CD4-positive, CD25-positive, alpha-beta regulatory T cell (primary cell): ENCODE measurements around the gene PDIA6. TPM values are rescaled to one million over a fixed set of nuclear protein-coding genes. Genes with fewer than 3 reads are reported as not detected.

Source experiments
- ATAC-seq, 2 donors: fragments of 150-1000 bp; cut with Tn5 transposase; one replicate each; pipeline ENCODE4 v1.10.0; 2021; ENCODE audit warnings: low read depth in 2 of 2, moderate number of reproducible peaks in 2 of 2, moderate library complexity in 1 of 2
- DNase-seq, 3 donors: peaks; one replicate each; pipeline versions ENCODE4 v3.0.0 to v3.0.0-alpha.2; 2012 to 2022; ENCODE audit warnings: mixed read lengths in 1 of 3
- H3K27ac ChIP-seq: one replicate; pipeline ENCODE4 v1.7.0; 2013; ENCODE audit warnings: mild to moderate bottlenecking, low read length; ENCODE audit not compliant: insufficient read depth, poor library complexity, severe bottlenecking
- H3K27me3 ChIP-seq: one replicate; pipeline ENCODE4 v1.7.0; 2013; ENCODE audit warnings: low read length; ENCODE audit not compliant: control insufficient read depth, insufficient read depth
- H3K36me3 ChIP-seq: one replicate; pipeline ENCODE4 v1.7.0; 2013; ENCODE audit warnings: mild to moderate bottlenecking, low read length, moderate library complexity; ENCODE audit not compliant: control insufficient read depth, insufficient read depth
- H3K4me1 ChIP-seq: 2 replicates; pipeline ENCODE4 v1.7.0; 2013; ENCODE audit warnings: mild to moderate bottlenecking, low read length; ENCODE audit not compliant: insufficient read depth, control insufficient read depth, poor library complexity, severe bottlenecking
- H3K4me3 ChIP-seq: one replicate; pipeline ENCODE4 v1.7.0; 2013; ENCODE audit warnings: low read depth, mild to moderate bottlenecking, low read length, moderate library complexity
- H3K9me3 ChIP-seq, 2 experiments: 1 replicate in 1 of 2; 2 replicates in 1 of 2; pipeline ENCODE4 v1.7.0; 2013; ENCODE audit warnings: low read length in 2 of 2, mild to moderate bottlenecking in 1 of 2, moderate library complexity in 1 of 2; ENCODE audit not compliant: control insufficient read depth in 2 of 2
- H3K27ac Mint-ChIP-seq, 3 donors: one replicate each; pipeline ENCODE4 v1.8.0; 2020 to 2022; ENCODE audit warnings: mild to moderate bottlenecking in 3 of 3, mixed read lengths in 3 of 3, moderate library complexity in 2 of 3
- H3K27me3 Mint-ChIP-seq: one replicate; pipeline ENCODE4 v1.8.0; 2022; ENCODE audit warnings: mild to moderate bottlenecking, mixed read lengths
- H3K36me3 Mint-ChIP-seq: one replicate; pipeline ENCODE4 v1.8.0; 2020; ENCODE audit warnings: mixed read lengths
- H3K4me1 Mint-ChIP-seq, 4 donors: one replicate each; pipeline ENCODE4 v1.8.0; 2020 to 2022; ENCODE audit warnings: mixed read lengths in 4 of 4, mild to moderate bottlenecking in 1 of 4
- H3K4me3 Mint-ChIP-seq, 4 donors: one replicate each; pipeline ENCODE4 v1.8.0; 2020 to 2022; ENCODE audit warnings: mild to moderate bottlenecking in 4 of 4, mixed read lengths in 4 of 4, moderate library complexity in 3 of 4
- H3K9me3 Mint-ChIP-seq, 7 donors: one replicate each; pipeline ENCODE4 v1.8.0; 2020 to 2022; ENCODE audit warnings: mixed read lengths in 7 of 7, mild to moderate bottlenecking in 3 of 7, moderate library complexity in 2 of 7
- polyA plus RNA-seq, 4 donors: library from polyadenylated mRNA; unstranded; fragments of 300-500 nt; fragmentation: Illumina TruSeq; gene quantifications; one replicate each; pipeline ENCODE4 v1.2.3, GENCODE V29; 2021
- total RNA-seq: library from RNA; stranded (reverse); gene quantifications from one replicate; pipeline ENCODE4 v1.2.3, GENCODE V29; 2022

Gene PDIA6
- total and polyA plus RNA-seq, 5 donors from 2014 or later = 48.0 to 186 (median 116) TPM

DNA sequence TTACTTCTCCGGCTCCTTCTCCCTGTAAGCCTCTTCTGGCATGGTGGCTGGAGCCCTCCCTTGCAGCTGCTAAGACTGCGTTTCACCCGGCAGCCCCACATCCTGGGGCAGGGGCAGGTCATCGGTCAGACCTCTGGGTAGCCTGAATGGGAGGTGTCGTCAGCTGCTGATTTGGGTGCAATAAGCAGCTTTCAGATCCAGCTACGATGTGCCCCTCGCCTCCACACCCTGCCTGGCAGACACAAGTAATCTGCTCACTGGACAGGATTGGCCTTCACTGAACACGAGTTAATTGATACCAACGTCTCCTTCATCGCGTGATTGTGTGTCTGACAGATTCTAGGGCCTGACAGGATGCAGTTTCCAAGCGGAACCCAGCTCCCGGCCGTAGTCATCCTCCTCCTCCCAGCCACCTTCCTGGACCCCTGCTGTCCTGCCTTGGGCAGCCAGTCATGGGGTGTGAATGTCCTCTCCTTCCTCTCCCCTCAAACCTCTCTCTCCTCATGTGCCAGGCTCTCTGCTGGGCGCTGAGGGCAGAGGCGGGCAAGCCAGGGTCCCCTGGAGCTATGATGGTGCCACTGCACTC, 18.9 kb upstream of the PDIA6 start:
- H3K27me3 Mint-ChIP-seq = peaks cover 13% of the 10 kb centered on the region
- Histone ChIP-seq H3K4me1 (peaks cover 13% of the 10 kb centered on the region), H3K4me3 (no peak overlapping the region), H3K9me3 (no peaks in the 10 kb centered on the region), H3K27ac (no peak overlapping the region), H3K36me3 (no peaks in the 10 kb centered on the region), H3K27me3 (no peaks in the 10 kb centered on the region)
- no peak overlapping the region for H3K4me3 Mint-ChIP-seq
- ATAC-seq (no peak), DNase-seq (no peak)
- H3K36me3 Mint-ChIP-seq = no peaks in the 10 kb centered on the region
- H3K27ac Mint-ChIP-seq = peak overlapping the region in 1 of 3 donors; percentile 56
- H3K9me3 Mint-ChIP-seq = no peaks in the 10 kb centered on the region
- H3K4me1 Mint-ChIP-seq = peaks cover 0 to 14% (median 6%) of the 10 kb centered on the region in 4 donors

DNA sequence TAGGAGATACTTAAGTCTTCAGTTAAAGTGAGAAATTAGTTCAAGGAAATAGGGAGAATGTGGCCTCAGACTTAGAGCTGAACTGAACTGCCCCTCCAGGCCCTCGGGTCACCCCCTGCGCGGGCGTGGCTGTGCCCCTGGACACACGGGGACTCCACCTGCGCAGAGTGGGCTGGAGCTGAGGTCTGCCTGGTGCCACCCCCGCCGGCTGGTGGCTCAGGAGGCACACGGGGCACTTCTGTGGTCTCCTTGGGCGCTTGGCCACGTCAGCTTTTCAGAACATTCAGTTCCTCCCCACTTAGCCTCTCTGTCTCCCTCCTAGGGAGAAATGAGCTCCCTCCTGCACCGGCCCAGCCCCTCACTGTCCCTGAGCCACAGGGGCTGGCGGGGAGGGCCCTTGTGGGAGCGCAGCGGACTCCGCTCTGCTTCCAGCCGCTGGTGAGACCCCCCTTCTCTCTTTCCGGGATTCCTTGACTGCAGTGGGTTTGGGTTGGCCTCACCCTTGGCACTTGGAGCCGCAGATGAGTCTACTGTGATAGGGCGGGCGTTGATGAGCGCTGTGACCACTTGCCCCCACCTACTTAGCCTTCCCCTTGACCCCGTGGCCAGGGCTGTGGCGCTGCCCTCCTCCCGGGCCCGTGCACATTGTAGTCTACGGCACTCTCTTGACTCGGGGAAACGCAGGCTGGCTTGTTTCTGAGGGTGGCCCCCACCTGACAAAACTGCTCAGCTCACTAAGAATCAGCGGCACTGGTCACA, 18.2 kb upstream of the PDIA6 start:
- H3K27me3 Mint-ChIP-seq = peaks cover 19% of the 10 kb centered on the region
- no peaks in the 10 kb centered on the region for H3K9me3 ChIP-seq
- no peak overlapping the region for H3K4me3 ChIP-seq
- H3K4me1 ChIP-seq = peaks cover 13% of the 10 kb centered on the region
- no peak overlapping the region for H3K27ac Mint-ChIP-seq
- H3K27me3 ChIP-seq = no peaks in the 10 kb centered on the region
- H3K4me3 Mint-ChIP-seq = no peak overlapping the region
- H3K36me3 Mint-ChIP-seq = no peaks in the 10 kb centered on the region
- ATAC-seq (no peak), DNase-seq (no peak)
- H3K9me3 Mint-ChIP-seq = no peaks in the 10 kb centered on the region
- H3K36me3 ChIP-seq = no peaks in the 10 kb centered on the region
- H3K27ac ChIP-seq = no peak overlapping the region
- peaks cover 0 to 14% (median 7%) of the 10 kb centered on the region in 4 donors for H3K4me1 Mint-ChIP-seq

DNA sequence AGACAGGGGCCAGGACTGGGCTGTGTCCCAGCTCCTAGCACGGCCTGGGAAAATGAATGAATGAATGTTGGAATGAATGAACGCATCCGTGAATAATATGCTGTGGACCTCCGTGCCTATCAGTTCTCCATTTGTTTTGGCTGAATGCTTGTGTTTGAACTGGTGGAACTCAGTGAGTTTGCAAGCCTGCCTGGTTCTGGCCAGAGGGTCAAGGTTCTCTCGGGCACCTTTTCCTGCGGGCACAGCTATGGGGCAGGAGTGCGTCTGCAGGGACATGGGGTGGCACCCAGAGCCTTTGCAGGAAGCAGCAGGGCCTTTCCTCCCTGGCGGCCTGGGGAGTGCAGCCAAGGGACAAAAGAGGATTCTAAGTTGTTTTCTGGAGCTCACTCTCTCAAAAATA, 17.6 kb upstream of the PDIA6 start:
- Mint-ChIP-seq H3K27me3 (peaks cover 24% of the 10 kb centered on the region), H3K36me3 (no peaks in the 10 kb centered on the region), H3K9me3 (no peaks in the 10 kb centered on the region), H3K4me3 (no peak overlapping the region), H3K27ac (no peak overlapping the region), H3K4me1 (peaks cover 0 to 15% (median 8%) of the 10 kb centered on the region in 4 donors)
- Histone ChIP-seq H3K36me3 (no peaks in the 10 kb centered on the region), H3K4me3 (no peak overlapping the region), H3K9me3 (no peaks in the 10 kb centered on the region), H3K4me1 (peaks cover 10% of the 10 kb centered on the region), H3K27me3 (peaks cover 2% of the 10 kb centered on the region), H3K27ac (no peak overlapping the region)
- no peak for DNase-seq
- ATAC-seq = no peak

DNA sequence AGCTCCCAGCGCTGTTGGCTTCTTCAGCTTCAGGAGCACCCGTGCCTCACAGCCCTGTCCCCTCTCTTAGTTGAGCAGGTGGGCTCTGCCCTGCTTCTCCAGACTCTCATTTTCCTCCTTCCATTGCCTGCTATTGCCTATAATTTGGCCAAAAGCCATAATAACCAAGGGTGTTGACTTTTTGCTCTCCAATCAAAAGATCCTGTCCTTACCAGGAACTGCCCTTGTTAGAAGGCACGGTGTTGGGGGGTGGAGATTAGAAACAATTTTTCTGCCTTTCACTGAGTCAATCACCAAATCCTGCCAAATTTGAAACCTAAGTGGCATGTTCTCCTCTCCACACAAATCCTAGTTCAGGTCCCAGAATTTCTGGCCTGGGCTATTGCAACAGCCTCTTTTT, 16.7 kb upstream of the PDIA6 start:
- Mint-ChIP-seq H3K27ac (no peak overlapping the region), H3K27me3 (peaks cover 32% of the 10 kb centered on the region), H3K4me1 (peaks cover 0 to 15% (median 6%) of the 10 kb centered on the region in 4 donors), H3K36me3 (no peaks in the 10 kb centered on the region), H3K4me3 (no peak overlapping the region), H3K9me3 (no peaks in the 10 kb centered on the region)
- ATAC-seq = no peak
- Histone ChIP-seq H3K4me1 (peaks cover 7% of the 10 kb centered on the region), H3K36me3 (no peaks in the 10 kb centered on the region), H3K27ac (no peak overlapping the region), H3K9me3 (no peaks in the 10 kb centered on the region), H3K27me3 (peaks cover 2% of the 10 kb centered on the region), H3K4me3 (no peak overlapping the region)
- no peak for DNase-seq

DNA sequence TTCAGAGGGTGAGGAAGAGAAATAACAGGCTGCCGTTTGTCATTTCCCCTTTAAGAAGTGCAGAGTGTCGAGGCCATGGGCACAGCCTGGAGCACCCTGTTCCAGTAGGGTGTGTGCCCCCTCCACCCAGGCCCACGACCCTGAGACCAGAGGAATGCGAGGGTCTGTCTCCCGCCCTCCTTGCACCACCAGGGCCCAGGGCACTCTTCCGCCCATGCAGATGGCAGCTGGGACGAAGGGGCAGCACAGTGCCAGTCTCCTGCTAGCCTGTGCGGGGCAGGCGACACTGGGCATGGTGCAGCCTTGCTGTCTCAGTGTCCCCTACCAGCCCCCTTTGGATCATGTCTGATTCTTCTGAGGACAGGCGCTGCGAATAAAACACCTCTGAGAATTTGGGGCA, 15.8 kb upstream of the PDIA6 start:
- Mint-ChIP-seq H3K9me3 (no peaks in the 10 kb centered on the region), H3K36me3 (no peaks in the 10 kb centered on the region), H3K4me3 (no peak overlapping the region), H3K27me3 (peaks cover 32% of the 10 kb centered on the region), H3K4me1 (peaks cover 0 to 10% (median 6%) of the 10 kb centered on the region in 4 donors), H3K27ac (no peak overlapping the region)
- no peak for DNase-seq
- no peak overlapping the region for H3K27ac ChIP-seq
- peaks cover 5% of the 10 kb centered on the region for H3K27me3 ChIP-seq
- H3K4me1 ChIP-seq = peaks cover 7% of the 10 kb centered on the region
- ATAC-seq = no peak
- no peaks in the 10 kb centered on the region for H3K36me3 ChIP-seq
- H3K4me3 ChIP-seq = no peak overlapping the region
- H3K9me3 ChIP-seq = no peaks in the 10 kb centered on the region

DNA sequence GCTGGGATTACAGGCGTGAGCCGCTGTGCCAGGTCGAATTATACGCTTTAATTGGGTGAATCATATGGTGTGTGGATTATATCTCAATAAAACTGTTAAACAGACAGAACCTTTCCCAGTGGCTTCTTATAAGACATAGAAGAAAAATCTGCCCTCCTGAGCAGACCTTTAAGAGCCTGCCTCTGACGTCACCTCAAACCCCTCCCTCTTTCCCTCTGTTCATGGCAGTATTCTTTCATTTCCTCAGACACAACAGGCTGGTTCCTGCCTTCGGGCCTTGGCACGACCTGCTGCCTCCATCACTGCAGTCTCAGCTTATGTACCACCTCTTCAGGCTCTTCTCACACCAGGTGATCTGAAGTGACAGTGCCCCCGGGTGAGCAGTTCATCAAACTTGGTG, 14.0 kb upstream of the PDIA6 start:
- Mint-ChIP-seq H3K4me3 (no peak overlapping the region), H3K27me3 (peaks cover 26% of the 10 kb centered on the region), H3K27ac (no peak overlapping the region), H3K4me1 (peaks cover 0 to 4% (median 0%) of the 10 kb centered on the region in 4 donors), H3K9me3 (no peaks in the 10 kb centered on the region), H3K36me3 (no peaks in the 10 kb centered on the region)
- Histone ChIP-seq H3K36me3 (no peaks in the 10 kb centered on the region), H3K4me3 (no peak overlapping the region), H3K27me3 (peaks cover 8% of the 10 kb centered on the region), H3K4me1 (no peaks in the 10 kb centered on the region), H3K27ac (no peak overlapping the region), H3K9me3 (no peaks in the 10 kb centered on the region)
- ATAC-seq (no peak), DNase-seq (no peak)

DNA sequence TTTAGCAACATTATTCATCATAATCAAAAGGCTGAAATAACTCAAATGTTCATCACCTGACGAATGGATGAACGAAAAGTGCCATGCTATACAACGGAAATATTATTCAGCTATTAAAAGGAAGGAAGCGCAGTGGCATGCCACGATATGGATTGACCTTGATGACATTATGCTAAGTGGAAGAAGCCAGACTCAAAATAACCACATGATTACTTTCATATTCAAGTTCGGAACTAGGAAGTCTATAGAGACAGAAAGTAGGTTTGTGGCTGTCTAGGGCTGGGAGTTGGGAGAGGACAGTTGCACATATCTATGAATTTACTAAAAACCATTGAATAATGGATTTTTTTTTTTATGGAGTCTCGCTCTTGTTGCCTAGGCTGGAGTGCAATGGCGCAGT, 13.4 kb upstream of the PDIA6 start:
- H3K4me3 Mint-ChIP-seq = no peak overlapping the region
- H3K27me3 Mint-ChIP-seq = peaks cover 31% of the 10 kb centered on the region
- H3K9me3 ChIP-seq = no peaks in the 10 kb centered on the region
- H3K4me1 Mint-ChIP-seq = peaks cover 0 to 4% (median 0%) of the 10 kb centered on the region in 4 donors
- DNase-seq (no peak), ATAC-seq (no peak)
- no peak overlapping the region for H3K27ac Mint-ChIP-seq
- no peaks in the 10 kb centered on the region for H3K36me3 ChIP-seq
- H3K27me3 ChIP-seq = peaks cover 8% of the 10 kb centered on the region
- no peaks in the 10 kb centered on the region for H3K9me3 Mint-ChIP-seq
- H3K4me1 ChIP-seq = no peaks in the 10 kb centered on the region
- no peak overlapping the region for H3K4me3 ChIP-seq
- H3K27ac ChIP-seq = no peak overlapping the region
- no peaks in the 10 kb centered on the region for H3K36me3 Mint-ChIP-seq

DNA sequence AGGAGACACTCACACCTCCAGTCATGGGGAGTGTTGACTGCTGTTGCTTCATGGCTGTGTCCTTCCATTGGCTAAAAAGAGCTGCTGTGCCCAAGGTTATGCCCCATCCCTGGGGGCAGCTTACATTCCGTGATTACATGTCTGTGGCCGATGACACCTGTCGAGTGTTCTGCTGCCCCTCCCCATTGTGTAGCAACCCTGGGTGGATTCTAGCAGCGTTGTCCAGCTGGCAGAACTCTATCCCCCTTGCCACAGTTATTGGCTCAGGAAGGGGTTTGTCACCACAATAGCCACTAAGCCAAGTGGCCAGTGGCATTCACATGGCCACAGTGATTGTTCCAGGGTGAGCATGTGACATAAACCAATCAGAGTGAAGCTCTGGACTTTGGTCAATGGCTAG, 11.6 kb upstream of the PDIA6 start:
- H3K4me3 Mint-ChIP-seq = no peak overlapping the region
- H3K27me3 Mint-ChIP-seq = peaks cover 42% of the 10 kb centered on the region
- no peak for ATAC-seq
- H3K36me3 ChIP-seq = no peaks in the 10 kb centered on the region
- no peak for DNase-seq
- H3K4me1 ChIP-seq = no peaks in the 10 kb centered on the region
- no peaks in the 10 kb centered on the region for H3K9me3 ChIP-seq
- no peak overlapping the region for H3K27ac Mint-ChIP-seq
- H3K4me3 ChIP-seq = no peak overlapping the region
- H3K27ac ChIP-seq = no peak overlapping the region
- peaks cover 10% of the 10 kb centered on the region for H3K27me3 ChIP-seq
- peaks cover 0 to 4% (median 0%) of the 10 kb centered on the region in 4 donors for H3K4me1 Mint-ChIP-seq
- no peaks in the 10 kb centered on the region for H3K36me3 Mint-ChIP-seq
- no peaks in the 10 kb centered on the region for H3K9me3 Mint-ChIP-seq
